GM19099 (cell line): ENCODE data around the gene ME3.

ENCODE experiments used
- POLR2A ChIP-seq: IDR thresholded peaks from 3 replicates; pipeline ENCODE4 v1.6.1; 2011; ENCODE audit warnings: low read depth; ENCODE audit not compliant: insufficient read length; ENCODE audit errors: extremely low read depth

The ME3 gene

DNA sequence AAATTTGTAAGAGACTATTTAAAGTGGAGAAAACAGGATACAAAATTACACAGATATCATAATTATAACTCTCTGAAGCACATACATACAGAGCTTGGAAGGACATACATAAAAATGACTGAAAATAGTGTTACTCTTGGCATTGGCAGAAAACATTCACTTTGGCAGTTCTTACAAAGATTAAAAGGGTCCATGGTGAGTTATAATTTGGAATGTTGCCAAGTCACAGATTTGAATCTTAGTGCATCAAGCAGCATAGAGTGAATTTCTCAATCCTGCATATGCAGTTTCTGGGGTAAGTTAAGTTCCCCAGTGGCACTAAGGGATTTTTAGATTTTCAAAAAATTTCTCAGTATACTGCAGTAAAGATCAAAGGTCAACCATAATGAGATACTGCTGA lies 181.8 kb downstream of the ME3 start:
- no peak for TF ChIP-seq POLR2A

DNA sequence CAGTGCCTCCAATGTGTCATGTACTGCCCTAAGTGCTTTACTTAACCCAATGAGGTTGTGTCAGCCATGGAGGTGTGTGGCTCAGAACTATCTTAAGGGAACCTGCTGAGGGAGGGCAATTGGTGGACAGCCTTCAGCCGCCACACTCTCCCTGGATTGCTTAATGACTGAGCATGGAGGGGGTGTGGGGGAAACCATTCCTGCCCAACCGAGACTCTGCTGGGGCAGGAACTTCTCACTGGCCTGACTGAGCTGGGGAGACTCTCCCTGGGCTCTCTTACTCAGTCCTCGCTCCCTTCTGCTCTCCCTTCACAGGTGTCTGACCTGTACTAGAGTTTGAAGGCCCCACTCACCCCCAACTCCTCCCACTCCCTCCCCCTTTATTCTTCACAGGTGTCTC lies 183.0 kb downstream of the ME3 start:
- no peak for TF ChIP-seq POLR2A

DNA sequence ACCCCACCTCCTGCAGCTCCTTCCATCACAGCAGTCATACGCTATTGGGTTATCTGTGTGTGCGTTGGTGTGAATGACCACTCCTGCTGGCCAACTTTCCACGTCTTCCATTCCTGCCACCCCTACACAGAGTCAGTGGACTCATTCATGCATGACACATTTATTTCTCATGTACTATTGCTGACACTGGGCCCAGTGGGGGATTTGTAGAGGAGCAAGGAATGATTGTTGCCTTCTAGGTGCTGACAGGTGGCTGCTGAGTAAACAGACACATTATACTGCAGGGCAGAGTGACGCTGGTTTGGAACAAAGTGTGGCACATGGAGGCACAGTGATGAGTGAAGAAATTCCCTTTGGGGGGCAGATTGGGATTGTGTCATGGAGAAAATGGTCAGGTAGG lies 183.9 kb downstream of the ME3 start:
- no peak for TF ChIP-seq POLR2A

DNA sequence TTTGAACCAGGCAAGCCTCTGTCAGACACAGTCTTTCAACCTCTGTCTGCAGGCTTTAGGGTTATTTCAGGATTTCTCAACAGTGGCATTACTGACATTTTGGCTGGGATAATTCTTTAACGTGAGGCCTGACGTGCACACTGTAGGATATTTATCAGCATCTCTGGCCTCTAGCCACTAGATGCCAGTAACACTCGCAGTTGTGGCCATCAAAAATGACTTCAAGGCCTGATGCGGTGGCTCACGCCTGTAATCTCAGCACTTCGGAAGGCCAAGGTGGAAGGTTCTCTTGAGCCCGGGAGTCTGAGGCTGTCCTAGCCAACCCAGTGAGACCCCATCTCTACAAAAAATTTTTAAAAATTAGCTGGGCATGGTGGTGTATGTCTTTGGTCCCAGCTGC lies 184.7 kb downstream of the ME3 start:
- TF ChIP-seq POLR2A, result no peak

DNA sequence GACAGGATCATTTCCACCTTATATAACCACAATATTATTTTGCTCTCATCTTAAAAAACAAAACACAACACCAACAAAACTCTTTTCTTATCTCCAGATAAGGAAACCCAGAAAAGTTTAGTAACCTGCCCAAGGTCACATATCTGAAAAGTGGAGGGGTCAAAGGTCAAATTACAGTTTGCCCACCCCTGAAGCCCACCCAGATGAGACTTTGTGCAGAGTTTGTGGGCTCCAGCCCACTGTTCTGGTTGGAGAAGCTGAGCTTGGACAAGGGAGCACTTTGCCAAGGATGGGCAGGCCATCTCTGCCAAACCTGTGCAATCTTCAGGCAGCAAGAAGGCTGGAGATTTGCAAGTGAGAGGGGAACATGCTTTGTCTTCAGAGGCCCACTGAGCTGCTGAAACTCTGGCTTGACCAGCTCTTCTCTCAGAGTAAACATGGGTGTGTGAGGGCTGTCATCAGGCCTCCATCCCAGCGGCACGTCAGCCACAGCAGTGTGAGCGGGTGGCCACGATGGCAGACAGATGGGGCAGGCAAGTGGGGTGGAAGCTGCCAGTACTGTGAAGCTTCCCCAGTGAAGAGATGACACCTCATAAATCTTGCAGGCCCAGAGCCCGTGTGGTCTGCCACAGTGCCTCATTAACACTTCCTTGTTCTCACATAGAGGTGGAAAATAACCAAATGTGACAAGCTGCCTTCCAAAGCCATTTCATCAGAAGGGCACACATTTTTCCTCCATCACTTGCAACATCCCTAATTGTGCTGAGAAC lies 186.0 kb downstream of the ME3 start:
- TF ChIP-seq POLR2A, result no peak

DNA sequence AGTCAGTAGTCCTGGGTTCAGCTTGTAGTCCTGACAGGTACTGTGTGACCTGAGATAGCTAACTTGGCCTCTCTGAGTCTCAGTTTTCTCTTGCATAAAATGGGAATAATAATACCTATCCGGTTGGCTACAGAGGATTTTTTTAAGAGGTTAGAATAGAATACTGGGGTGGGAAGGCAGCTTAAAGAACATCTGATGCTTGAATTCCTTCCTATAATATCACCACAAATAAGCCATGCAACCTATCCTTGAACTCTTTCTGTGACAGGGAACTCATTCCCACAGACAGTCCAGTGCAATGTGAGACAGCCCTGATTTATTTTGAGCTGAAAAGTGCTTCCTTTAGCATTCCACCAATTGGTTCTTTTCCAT lies 187.6 kb downstream of the ME3 start:
- no peak for TF ChIP-seq POLR2A

DNA sequence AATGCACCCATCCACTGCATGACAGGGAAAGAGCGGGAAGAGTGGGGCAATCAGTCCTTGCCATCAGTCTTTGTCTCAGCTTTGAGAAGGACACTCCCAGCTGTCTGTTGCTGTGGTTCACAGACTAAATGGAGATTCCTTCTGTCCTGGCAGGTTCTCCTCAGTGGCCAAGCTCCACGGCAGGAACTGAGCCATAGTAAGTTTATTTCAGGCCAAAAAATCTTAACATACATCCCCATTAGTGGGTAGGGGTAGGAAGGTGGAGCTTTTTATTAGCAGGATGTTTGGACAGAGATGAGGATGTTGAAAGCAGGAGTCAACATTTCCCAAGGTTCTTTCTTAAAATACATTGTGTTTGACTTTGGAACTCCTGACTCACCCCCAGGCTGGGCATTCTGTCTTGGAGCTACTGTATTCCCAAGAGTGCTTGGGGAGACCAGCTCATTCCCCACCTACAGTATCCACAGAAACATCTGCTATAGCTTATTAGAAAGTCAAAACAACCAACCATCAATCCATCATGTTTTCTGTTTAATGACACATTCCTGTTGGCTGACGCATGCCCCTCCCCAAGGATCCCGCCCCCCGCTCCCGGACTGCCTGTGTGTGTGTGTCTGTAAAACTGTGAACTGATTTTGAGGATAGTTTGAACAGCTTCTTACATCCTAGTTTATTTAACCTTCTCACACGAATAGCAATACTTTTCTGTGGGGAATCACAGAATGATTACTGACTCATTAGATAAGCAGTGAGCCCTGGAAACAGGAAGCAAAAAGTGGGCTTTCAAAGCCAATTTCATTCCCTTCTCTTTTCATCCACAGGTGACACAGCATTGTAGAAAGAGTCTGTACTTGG lies 188.2 kb downstream of the ME3 start:
- TF ChIP-seq POLR2A, result no peak

DNA sequence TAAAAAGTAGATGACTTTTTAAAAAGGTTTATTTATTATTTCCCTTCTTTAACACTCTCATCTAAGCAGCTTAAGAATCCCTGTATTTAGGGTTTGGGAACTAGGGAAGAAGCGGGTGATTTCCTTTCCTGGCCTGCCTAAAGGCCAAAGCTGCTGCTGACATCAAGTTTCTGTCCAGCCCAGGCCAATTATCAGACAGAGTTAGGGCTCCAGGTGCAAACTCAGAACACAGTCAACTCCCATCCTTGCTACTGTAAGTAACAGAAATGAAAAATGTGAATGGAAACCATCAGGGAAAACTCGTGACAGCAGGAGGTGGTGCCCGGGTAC lies 188.8 kb downstream of the ME3 start:
- no peak for TF ChIP-seq POLR2A

DNA sequence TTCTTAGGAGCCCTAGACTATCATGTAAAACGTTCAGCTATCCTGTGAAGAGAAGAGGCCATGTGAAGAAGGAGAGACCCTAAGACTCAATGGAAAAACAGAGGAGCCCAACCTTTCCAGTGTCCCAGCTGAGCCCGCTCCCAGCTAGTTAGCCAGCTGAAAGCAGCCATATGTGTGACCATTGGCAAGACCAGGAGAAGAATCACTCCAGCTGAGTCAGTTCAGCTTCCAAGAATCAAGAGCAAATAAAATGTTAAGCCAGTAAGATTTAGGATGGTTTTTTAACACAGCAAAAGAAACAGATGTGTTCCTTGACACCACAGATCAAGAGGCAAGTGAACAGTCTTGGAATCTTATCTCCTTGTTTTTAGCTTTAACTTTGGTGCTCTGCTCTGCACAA lies 189.7 kb downstream of the ME3 start:
- no peak for TF ChIP-seq POLR2A

DNA sequence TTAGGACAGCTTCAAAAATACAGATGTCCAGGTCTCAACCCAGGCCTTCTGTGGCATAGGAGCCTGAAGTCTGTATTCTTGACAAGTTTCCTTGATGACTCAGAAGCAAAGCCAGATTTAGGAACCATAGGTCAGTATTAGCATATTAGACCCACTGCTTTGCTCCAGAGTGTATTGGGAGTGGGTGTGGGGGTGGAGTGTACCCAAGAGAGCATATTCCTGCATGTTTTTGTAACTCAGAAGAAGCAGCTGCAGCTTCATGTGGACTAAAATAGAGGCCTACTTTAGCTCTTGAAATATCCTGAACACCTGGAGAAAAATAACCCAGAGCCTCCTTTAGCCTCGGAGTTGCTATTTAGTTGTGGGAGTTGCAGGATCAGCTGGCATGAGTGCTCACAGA lies 191.0 kb downstream of the ME3 start:
- TF ChIP-seq POLR2A, result no peak

DNA sequence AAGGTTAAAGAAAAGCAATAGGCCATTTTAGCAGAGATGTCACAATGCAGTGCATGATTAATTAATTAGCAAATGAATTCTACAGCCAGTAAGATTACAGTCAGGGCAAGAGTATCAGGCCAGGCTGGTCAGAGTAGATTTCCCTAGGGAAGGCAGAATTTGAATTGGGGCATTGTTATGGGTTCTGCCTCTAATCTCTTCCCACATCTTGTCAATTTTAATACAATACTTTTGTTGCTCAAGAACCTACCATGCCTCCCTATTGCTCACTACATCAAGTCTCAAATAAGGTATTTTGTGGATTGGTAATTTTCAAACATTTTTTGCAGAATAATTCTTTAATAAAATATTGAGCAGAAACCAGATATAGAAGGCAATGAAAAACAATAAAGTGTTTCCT lies 194.1 kb downstream of the ME3 start:
- TF ChIP-seq POLR2A, result no peak

DNA sequence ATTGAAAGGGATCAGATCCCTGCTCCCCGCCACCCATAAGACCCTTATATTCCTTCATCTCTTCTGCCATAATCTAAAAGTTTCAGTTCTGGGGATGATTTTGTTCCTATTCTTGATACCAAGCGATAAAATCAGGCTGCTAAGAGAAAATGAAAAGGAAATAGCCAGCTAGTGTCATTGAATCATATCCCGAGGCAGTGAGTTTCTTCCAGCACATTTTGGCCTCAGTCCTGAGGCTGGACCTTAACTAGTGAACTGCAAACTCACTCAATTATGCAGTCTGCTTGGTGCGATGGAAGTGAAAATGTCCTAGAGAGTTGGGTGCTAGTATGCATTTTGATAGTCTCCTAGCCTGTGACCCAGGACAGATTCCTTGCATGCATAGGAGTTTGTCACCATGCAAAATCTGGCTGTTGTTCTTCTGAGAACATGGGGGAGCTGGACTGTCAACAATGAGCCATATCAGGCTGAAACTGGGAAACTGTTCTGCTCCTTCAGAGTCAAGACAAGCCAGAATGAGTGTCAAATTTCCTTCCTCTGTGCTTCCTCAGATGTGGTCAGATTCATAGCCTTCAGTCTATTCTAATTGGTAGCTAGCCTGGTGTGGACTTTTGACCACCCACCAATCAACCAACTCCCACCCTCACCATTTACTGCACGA lies 194.8 kb downstream of the ME3 start:
- no peak for TF ChIP-seq POLR2A

DNA sequence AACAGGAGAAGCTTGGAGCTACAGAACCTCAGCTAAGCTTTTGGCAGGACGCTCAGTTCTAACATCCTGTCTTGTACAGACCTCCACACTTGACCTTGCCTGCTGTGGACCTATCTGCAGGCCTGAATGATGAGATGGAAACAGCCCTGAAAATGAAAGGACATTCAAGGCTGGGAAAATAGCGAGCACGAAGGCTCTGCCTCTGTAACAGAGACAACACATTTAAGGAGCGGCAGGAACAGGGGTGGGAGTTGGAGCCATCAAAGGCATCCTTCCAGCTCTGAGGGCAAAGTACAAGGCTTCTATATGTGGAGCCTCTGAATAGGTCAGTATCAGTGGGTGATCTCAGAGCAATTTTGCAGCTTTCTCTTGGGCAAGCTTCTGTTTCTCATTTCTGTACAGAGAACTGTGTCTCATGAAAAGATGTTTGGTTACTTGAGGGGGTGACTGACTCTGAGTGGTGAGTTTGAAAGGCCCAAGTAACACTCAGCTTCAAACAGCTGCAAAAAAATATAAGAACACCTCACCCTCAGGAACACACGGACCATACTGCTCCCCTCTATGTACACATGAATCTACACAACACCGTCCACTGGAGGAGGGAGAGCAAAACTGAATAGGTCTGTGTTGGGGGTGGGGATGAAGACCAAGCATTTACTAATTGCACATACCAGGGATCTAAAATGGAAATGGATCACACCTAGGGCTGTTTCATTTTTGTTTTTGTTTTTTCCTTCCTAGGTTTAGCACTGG lies 196.1 kb downstream of the ME3 start:
- no peak for TF ChIP-seq POLR2A

DNA sequence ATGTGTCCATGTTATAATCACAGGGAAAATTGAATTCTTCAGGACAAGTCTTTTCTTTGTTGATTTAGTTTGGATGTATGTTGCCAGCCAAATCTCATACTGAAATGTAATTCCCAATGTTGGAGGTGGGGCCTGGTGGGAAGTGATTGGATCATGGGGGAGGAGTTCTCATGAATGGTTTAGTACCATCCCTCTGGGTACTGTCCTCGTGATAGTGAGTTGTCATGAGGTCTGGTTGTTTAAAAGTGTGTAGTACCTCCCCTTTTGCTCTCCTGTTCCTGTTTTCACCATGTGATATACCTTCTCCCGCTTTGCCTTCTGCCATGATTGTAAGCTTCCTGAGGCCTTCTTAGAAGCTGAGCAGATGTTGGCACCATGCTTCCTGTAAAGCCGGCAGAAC lies 197.4 kb downstream of the ME3 start:
- no peak for TF ChIP-seq POLR2A
